DMS114 treated with DMSO at 0.1 percent for 48 hours (cell line): ENCODE measurements around the gene HSD3B7.

ENCODE experiments used
- DNase-seq: peaks from one replicate; lab custom pipeline; 2025; ENCODE audit not compliant: unreplicated experiment; lab: John Stamatoyannopoulos, UW

HSD3B7 gene

DNA sequence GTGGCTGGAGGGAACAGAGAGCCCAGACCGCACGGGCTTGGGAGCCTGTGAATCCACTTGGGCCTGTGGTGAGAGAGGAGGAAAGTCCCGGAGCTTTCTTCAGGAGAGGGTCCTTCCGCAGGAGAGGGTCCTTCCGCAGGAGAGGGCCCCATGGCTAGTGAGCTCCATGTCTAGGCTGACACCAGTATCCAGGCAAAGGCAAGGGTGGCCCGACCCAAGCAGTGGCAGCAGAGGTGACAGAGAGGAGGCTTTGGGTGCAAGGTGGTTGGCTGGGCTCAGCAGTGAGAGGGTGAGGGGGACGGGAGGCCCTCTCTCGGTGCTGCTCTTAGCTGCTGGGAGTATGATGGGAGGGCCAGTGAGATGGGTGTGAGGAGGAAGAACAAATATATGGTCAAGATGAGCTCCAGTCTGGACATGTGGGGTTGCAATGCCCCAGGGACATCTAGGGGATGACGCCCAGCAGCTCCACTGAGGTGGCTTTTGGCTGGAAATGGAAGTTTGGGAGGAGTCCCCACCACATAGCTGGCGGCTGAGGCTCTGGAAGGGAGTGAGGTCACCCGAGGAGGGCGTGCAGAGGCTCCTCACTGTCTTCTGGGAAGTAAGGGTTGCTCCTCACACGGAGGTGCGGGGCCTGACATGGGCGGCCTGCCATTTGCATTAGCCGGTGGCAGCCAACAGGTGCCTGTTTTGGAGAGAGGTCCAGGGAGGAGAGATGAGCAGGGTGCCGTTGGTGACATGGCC is 2.3 kb upstream of the HSD3B7 start:
- no peak for DNase-seq

DNA sequence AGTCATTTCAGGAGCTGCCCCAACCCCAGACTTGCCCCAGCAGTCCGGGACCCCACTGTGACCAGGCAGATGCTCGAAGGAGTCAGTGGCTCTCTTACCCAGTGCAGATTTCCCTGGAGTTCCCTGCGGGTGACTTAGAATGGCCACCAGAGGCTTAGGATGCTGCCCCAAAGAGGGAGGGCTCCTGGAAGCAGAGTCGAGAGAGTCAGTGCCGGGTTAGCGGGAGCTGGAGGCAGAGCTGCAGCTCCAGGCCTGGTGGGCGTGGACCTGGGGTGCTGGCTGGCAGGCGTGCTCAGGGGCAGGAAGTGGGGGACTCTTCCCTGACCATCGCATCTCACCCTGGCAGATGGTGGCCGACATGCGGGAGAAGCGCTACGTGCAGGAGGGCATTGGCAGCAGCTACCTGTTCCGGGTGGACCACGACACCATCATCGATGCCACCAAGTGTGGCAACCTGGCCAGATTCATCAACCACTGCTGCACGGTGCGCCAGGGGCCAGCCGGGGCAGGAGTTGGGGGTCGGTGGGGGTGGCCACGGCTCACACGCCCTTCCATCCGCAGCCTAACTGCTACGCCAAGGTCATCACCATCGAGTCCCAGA is 1.6 kb upstream of the HSD3B7 start:
- DNase-seq: no peak

DNA sequence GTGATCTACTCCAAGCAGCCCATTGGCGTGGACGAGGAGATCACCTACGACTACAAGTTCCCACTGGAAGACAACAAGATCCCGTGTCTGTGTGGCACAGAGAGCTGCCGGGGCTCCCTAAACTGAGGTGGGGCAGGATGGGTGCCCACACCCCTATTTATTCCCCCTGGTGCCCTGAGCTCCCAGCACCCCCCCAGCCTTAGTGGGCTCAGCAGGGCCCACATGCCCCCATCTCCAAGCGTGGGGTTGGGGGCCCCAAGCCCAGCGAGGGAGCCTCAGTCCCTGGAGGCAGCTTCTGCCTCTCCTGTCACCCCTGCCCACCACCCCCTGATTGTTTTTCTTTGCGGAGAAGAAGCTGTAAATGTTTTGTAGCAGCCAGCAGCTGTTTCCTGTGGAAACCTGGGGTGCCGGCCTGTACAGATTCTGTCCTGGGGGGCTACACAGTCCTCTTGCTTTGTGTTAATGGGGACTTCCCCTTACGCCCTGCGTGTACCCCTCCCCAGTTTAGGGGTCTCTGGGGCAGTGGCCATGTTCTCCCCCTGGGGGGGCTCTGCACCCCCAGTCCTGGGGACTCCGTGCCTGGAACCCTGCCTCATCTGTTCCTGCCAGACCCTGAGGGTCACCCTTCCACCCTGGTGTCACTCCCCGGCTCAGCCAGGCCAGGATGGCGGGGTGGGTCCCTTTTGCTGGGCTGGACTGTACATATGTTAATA is 953 bp upstream of the HSD3B7 start:
- DNase-seq: no peak

DNA sequence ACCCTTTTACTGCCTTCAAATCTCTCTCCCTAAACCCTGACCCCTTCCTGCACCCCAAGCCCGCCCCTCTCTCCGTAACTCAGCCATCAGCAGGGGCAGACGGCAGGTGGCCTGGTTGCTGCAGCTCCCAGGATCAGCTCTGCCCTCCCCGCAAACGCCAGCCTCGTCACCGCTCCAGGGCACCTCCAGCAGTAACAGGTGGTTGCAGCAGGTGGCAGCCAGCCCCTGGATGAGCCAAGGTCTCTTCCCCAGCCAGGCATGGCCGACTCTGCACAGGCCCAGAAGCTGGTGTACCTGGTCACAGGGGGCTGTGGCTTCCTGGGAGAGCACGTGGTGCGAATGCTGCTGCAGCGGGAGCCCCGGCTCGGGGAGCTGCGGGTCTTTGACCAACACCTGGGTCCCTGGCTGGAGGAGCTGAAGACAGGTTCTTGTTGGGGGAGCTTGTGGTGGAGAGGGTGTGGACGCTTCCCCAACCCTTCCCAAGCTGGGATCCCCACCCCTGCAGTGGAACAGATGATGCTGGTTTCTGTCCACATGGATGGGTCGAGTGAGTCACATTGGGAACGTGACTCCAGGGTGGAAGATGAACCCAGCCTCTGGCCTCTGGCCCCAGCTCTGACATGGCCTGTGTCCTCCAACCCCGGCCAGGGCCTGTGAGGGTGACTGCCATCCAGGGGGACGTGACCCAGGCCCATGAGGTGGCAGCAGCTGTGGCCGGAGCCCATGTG is 558 bp downstream of the HSD3B7 start:
- no peak for DNase-seq

DNA sequence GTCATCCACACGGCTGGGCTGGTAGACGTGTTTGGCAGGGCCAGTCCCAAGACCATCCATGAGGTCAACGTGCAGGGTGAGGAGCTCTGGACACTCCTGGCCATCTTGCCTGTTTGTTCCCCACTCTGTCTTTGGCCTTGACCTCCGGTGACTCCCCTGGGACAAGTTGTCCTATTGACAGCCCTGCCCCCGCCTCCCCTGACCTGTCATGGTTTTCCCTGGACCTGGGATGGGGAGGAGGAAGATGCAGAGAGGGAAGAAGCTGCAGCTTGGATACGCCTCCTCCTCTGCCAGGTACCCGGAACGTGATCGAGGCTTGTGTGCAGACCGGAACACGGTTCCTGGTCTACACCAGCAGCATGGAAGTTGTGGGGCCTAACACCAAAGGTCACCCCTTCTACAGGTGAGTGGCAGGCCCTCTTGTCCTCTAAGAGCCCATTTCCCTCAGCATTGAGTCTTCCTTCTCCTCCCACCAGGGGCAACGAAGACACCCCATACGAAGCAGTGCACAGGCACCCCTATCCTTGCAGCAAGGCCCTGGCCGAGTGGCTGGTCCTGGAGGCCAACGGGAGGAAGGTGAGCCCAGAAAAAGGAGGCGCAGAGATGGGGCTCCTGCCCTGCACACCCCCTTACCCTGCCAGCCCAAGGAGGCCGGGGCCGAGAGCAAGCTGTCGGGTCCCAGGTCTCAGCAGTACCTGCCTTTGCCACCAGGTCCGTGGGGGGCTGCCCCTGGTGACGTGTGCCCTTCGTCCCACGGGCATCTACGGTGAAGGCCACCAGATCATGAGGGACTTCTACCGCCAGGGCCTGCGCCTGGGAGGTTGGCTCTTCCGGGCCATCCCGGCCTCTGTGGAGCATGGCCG is 1.4 kb downstream of the HSD3B7 start:
- no peak for DNase-seq

DNA sequence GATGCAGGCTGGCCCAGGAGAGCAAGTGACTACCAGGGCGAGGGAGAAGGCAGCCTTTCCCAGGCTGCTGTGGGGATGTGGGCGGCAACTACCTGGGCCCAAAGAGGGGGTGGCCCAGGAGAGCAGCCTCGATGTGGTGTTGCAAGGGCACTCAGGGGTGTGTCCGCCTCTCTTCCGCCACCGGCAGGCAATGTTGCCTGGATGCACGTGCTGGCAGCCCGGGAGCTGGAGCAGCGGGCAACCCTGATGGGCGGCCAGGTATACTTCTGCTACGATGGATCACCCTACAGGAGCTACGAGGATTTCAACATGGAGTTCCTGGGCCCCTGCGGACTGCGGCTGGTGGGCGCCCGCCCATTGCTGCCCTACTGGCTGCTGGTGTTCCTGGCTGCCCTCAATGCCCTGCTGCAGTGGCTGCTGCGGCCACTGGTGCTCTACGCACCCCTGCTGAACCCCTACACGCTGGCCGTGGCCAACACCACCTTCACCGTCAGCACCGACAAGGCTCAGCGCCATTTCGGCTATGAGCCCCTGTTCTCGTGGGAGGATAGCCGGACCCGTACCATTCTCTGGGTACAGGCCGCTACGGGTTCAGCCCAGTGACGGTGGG is 2.7 kb downstream of the HSD3B7 start:
- DNase-seq: no peak

DNA sequence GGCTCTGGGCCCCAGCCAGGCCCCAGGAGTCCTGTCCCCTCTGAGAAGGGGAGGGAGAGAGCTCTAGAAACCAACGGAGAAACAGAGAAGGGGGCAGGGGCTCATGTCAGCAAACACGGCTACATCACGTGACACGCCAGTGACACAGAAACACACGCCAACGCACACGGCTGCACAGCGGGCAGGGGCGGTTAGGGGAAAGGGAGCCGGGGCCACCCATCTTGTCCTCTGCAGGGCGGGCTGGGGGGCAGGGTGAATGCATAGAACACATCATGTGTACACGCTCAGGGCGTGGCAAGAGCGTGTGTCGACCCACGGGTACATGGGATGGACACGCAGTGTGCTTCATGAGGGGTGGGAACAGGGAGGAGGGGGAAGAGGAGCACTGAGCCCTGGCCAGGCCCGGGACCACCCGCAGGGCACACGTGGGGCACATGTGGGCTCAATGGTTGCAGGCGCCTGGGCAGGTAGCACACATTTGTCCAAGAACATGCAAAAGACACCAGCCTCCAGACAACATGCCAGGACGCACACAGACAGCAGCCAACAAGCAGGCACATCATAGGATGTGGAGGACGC is 4.6 kb downstream of the HSD3B7 start:
- no peak for DNase-seq

DNA sequence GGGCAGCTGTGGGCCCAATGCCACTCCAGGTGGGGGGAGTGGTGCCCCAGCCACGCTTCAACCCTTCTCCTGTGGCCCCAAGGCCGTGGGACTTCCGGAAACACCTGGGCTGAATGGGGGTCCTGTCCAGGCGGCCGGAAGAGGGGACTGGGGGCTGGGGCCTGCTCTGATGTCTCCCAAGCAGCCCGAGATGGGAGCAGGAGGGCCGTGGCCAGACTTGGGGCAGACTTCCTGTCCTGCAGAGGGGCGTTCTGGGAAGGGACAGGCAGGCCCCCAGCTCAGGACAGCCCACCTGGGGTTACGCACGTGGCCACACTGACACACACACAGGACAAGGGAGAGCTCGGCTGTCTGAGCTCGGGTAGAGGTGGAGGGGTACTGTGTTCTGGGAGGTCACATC is 5.1 kb downstream of the HSD3B7 start:
- DNase-seq: no peak

DNA sequence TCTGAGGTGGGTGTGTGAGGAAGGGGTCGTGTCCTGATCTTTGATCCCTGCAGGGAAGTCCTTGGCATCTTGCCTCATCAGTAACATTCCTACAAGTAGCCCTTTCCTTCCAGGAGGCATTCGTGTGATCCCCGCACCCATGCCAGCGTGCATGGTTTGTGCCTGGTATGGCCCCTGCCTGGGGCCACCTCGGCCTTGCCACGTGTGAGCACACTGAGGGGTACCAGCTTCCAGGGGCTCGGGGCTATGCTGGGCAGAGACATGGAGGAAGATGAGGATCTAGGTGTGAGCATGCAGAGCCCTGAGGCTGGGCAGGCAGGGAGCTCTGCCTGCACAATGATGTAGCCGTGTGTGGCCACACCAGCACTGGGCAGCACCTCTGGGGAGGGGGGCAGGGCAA is 6.0 kb downstream of the HSD3B7 start:
- DNase-seq: no peak

DNA sequence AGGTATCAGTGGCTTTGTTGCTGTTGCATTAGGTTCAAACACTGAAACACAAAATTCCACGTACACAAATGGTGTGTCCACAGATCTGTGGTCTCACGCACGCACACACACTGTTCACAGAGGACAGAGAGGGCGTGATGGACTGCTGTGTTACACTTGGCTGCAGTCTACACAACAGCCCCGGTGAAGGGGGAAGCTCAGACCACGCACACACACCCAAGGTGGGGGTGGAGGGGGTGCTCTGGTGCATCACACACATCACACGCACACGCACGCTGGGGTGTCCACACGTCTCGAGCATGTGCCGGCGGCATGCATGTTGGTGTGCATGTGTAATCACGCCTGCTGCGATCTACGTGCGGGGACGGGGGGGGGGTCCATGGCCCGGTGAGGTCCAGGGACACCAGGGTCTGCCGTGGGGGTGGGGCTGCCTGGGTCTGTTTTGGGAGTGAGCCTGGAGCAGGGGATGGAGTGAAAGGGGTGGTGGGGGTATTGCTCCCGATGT is 7.3 kb downstream of the HSD3B7 start:
- no peak for DNase-seq

DNA sequence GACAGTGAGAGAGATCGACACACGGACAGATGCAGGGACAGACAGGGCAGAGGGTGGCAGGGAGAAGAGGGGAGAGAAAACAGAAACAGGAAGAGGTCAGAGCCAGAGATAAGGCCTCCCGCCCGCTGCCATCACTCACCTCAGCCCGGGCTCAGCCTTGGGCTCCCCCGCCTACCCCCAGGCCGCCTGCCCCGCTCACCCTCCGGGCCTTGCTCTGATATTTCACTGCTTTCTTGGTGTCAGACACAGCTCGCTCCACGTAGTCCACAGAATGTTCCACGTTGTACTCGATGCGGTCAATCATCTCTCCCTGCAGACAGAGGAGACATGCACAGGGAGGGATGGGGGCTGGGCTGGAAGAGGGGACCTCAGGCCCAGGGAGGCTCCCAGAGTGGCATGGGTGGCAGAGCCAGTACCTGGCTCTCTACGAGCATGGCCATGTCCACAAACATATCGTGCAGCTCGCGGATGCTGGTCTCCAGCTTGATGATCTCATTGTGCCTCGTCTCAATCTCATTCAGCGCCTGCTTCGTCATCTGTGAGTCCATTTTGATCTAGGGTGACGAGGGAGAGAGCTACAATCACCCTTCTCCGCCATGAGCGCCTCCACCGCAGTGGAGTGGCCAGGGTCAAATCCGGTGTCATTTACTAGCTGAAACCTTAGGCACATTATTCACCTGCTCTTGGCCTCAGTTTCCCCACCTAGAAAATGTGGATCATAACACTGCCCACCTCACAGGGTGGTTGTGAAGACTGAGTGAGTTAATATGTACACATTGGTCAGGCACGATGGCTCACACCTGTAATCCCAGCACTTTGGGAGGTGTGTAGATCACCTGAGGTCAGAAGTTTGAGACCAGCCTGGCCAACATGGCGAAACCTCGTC is 8.2 kb downstream of the HSD3B7 start:
- DNase-seq: no peak

DNA sequence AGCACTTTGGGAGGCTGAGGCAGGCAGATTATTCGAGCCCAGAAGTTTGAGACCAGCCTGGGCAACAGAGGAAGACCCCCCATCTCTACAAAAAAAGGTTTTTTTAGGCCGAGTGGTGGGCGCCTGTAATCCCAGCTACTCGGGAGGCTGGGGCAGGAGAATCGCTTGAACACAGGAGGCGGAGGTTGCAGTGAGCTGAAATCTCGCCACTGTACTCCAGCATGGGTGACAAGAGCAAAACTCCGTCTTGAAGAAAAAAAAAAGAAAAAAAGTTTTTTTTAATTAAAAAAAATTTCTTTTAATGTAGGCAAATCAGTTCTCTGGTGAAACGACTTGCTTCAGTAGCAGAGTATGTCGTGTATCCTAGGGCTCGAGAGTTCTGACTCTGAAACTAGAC is 10.9 kb downstream of the HSD3B7 start:
- DNase-seq: no peak

DNA sequence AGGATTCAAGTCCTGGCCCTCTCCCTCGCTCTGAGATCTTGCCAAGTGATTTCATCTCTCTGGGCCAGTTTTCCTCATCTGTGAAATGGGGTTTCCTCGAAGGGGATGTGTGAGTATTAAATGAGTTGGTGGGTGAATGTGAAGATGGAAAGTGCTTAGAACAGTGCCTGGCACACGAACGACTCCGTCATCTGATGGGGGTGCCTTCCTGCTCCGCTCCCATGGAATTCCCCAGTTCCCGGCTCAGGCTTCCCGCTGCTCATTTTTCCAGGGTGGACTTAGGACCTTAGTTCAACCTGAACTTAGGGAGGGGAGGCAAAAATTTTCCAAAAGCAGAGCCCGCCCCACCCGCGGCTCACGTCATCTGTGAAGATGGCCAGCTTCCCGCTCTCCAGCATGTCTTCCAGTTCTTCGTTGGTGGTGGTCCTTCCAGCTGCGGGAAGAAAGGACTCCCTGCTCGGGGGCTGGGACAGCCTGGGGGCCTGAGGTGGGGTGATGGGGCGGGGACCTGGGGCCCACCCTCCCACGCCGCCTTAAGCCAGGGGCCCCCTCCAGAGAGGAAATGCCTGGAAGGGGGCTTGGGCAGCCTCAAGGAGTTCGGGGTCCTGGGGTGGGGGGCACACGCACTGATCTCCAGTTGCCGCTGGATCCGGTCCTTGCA is 11.4 kb downstream of the HSD3B7 start:
- no peak for DNase-seq

DNA sequence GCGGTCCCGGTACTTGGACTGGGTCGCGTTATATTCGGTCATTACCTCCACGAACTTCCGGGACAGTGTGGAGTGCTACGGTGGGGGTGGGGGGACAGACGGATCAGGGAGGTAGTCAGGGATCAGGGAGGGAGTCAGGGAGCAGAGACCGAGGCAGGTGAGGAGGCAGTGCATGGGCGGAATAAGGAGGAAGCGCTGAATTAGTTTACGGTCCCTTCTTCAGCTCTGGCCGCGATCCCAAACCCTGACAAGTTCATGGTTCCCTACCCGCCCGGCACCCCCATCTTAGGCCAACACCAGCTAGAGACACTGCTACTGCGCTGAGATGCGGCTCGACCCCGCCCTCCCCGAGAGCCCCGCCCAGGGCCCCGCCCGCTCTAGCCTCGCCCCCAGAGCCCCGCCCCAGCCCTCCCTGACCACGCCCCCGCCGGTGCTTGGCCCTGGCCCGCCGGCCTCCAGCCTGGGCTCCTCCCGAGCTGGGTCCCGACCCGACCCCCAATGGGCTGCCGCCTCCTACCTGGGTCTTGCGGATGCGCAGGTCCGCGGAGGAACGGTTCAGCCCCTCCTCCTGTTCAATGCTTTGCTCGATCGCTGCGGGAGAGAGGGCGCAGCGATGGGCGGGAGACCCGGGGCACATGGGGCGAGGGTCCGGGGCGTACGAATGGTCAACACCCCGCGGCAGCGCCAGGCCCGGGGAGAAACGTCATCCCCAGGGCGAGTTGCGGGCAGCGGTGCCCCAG is 12.1 kb downstream of the HSD3B7 start:
- peak; percentile 49 for DNase-seq

DNA sequence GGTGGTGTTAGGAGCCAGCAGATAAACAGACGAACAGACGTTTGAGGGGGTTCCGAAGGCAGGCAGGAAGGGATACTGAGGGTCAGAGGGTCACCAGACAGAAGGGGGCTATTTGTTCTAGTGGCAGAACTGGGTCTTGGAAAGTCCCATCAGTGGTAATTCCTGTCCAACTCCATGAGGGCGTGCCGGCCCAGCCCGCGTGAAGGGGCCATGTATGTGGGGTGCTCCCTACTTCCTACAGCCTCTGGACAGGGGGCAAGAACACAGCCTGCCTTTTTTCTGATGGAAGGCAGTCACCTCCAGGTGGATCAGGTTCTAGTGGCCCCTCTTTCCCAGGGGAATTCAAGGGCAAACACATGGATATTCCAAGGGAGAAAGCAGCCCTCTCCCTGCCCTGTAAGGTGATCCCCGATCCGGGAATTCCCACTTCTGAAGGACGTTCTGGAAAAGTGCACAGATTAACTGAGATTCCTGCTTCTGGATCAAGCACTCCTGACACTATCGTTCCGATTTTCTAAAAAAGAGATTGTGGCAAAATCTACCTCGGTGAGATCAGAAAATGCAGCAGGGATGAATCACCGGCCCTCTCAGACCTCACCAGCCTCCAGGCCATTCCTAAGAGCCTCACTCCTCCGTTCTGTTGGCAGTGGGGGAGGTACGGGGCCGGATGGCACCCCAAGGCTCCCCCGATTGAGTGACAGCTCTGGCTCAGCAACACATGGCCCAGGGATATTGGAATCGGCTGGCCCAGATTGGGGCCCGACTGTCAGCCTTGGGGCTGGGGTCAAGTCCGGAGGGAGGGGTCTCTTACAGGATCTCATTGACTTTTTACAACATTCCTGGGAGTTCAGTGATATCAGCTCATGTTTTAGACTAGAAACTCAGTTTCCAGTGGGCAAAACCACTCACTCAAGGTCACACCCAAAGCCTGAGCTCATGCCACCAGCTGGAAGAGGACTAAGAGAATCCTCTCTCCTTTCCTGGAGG is 13.0 kb downstream of the HSD3B7 start:
- DNase-seq: no peak
